GM06990 (cell line): ENCODE measurements around the gene NGEF.

Experiments used
- DNase-seq: peaks from one replicate; pipeline ENCODE4 v3.0.0-alpha.2; 2011; ENCODE audit not compliant: insufficient read length; ENCODE audit errors: extremely low read depth
- H3K27me3 ChIP-seq: replicated peaks from 2 replicates; pipeline ENCODE4 v1.6.0; 2011; ENCODE audit warnings: low read length; ENCODE audit not compliant: control insufficient read depth, insufficient read depth
- H3K36me3 ChIP-seq: 2 replicates; pipeline ENCODE4 v1.5.1; 2011; ENCODE audit warnings: low read length; ENCODE audit not compliant: control insufficient read depth, insufficient read depth
- H3K4me3 ChIP-seq: replicated peaks from 2 replicates; pipeline ENCODE4 v1.5.1; 2011; ENCODE audit warnings: low read depth, mild to moderate bottlenecking, control low read depth, low read length
- TF ChIP-seq, protein P1 (sequence below): IDR thresholded peaks from 2 replicates; pipeline ENCODE4 v1.5.1; 2011; ENCODE audit warnings: low read length, control low read depth, mild to moderate bottlenecking, inconsistent platforms; ENCODE audit not compliant: insufficient read depth, poor library complexity, severe bottlenecking

NGEF gene

DNA sequence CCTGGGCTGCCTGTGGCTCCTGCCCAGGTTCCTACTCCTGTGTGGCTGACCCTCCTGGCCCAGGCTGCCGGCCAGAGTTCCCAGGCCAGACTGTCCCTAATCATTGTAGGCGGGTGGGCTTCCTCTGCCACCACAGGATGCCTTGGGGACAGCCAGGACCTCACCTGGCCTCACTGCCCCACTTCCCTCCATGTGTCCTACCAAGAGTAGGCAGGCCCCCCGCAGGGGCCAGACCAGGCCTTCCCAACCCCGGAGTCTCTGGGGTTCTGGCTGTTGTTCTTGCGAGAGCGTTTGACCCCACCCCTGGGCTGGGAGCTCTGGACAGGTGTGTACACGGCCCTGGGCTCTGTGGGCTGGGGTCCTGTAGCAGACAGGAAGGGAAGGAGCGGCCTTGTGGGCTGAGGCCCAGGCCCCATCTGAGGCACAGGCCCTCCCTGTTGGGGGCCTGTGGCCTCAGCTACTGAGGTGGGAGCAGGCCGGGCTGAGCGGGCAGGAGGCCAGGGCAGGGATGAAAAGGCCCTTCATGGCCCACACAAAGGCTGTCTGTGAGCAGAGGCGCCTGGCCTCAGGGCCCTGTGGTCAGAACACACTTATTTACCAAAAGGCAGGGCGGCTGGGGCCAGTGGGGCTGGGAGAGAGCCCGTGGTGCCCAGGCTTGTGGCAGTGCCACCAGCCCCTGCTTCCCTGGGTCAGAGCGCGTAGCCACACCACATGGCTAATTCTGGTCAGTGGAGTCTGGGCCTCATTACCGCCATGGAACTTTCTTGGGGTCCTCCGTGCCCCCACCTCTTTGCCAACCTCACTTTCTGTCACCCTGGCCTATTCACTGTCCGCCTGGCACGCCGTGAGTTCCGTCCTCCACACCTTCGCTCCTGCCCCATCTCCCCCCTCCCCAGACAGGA, 141.0 kb downstream of the NGEF start:
- TF ChIP-seq, protein P1, sequence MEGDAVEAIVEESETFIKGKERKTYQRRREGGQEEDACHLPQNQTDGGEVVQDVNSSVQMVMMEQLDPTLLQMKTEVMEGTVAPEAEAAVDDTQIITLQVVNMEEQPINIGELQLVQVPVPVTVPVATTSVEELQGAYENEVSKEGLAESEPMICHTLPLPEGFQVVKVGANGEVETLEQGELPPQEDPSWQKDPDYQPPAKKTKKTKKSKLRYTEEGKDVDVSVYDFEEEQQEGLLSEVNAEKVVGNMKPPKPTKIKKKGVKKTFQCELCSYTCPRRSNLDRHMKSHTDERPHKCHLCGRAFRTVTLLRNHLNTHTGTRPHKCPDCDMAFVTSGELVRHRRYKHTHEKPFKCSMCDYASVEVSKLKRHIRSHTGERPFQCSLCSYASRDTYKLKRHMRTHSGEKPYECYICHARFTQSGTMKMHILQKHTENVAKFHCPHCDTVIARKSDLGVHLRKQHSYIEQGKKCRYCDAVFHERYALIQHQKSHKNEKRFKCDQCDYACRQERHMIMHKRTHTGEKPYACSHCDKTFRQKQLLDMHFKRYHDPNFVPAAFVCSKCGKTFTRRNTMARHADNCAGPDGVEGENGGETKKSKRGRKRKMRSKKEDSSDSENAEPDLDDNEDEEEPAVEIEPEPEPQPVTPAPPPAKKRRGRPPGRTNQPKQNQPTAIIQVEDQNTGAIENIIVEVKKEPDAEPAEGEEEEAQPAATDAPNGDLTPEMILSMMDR: no peak
- no peak overlapping the region for H3K4me3 ChIP-seq
- H3K36me3 ChIP-seq: no peaks in the 10 kb centered on the region; the same call in 1 of the 2 replicates
- DNase-seq: no peak
- no peaks in the 10 kb centered on the region for H3K27me3 ChIP-seq

DNA sequence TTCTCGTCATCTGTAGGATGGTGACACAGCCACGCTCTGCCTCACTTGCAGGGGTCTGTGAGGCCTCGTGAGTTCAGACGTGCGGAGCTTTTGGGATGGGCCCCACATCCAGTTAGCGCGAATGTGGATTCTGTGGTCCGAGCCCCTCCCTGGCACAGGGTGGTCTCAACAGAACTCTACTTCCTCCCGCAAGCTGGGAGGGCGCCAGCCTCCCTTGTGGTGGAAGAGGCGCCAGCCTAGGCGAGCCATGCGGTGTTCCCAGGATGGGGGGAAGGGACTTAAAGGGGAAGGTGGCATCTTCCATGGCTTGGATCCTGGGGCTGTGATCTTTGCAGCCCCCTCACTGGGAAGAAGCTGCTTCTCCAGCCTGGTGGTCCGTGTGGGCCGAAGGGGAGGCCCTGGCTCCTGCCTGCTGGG, 141.6 kb downstream of the NGEF start:
- no peak overlapping the region for H3K4me3 ChIP-seq
- no peaks in the 10 kb centered on the region for H3K27me3 ChIP-seq
- H3K36me3 ChIP-seq: no peaks in the 10 kb centered on the region; the same call in 1 of the 2 replicates
- DNase-seq: no peak
- TF ChIP-seq, protein P1: no peak

DNA sequence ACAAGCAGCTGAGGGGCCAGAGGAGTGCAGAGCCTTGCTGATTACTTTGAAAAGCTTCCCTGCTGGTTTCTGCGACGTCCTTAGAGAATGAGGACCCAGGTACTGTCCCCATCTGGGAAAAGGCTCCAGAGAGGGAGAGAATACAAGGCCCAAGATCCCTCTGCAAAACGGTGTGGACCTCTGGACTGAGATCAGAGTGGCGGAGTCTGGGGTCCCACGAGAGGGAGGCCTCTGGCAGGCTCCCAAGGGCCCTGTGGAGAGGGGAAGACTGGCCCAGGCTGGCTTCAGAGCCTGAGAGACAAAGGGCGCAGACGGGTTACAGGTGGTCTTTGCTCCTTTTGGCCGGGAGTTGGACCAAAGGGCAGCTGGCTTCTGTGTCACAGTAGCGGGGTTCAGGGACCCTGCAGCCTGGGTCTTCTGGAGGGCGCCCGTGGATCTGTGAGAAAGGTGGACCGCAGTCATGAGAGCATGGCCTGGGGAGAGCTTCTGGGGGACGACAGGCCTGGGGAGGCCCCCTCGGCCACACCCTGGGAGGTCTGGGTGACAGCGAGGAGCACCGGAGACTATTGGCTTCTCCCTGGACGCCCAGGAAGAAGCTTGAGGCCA, 142.2 kb downstream of the NGEF start:
- DNase-seq: no peak

DNA sequence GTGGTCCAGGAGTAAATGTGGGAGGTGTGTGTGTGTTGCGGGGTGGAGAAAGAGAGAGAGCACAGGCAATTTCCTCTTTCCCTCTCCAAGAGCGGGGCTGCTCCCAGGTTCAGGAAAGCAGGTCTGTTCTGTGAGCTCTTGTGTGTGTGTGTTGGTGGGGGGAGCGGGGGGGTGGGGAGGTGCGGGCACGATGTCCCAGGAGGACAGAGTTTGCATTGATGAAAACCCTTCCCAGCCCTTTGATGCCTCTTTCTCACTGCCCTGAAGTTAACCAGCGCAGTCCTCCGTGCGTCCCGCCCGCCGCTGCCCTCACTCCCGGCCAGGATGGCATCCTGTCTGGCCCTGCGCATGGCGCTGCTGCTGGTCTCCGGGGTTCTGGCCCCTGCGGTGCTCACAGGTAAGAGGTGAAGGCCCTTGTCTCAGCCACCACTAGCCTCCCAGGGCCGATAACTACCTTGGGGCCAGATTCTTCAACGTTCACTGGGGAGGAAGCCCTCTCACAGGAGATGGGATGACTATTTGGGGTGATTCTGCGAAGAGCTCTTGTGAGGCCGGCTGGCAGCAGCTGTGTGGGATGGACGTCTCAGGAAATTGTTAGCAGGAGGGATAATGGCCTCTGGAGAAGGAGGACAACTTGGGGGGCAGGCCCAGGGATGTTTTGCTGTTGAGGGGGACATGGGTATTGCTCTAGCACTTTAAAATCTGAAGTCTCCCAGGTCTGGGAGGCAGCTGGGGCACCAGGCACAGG, 142.9 kb downstream of the NGEF start, which contains the start of gene SNORC:
Gene SNORC (plus strand): TSS at position 247 of the 748 bp plus-strand sequence. CDS start 78 bp downstream, at position 325.
- H3K27me3 ChIP-seq: no peaks in the 10 kb centered on the region
- DNase-seq: no peak
- H3K4me3 ChIP-seq: no peak within 1 kb of the TSS
- no peaks in the 10 kb centered on the region; the same call in 1 of the 2 replicates for H3K36me3 ChIP-seq
- TF ChIP-seq, protein P1: no peak

More for the DNA sequence above, 142.2 kb downstream of the NGEF start:
- TF ChIP-seq, protein P1: no peak
- Histone ChIP-seq H3K4me3 (no peak overlapping the region), H3K27me3 (no peaks in the 10 kb centered on the region), H3K36me3 (no peaks in the 10 kb centered on the region; the same call in 1 of the 2 replicates)

DNA sequence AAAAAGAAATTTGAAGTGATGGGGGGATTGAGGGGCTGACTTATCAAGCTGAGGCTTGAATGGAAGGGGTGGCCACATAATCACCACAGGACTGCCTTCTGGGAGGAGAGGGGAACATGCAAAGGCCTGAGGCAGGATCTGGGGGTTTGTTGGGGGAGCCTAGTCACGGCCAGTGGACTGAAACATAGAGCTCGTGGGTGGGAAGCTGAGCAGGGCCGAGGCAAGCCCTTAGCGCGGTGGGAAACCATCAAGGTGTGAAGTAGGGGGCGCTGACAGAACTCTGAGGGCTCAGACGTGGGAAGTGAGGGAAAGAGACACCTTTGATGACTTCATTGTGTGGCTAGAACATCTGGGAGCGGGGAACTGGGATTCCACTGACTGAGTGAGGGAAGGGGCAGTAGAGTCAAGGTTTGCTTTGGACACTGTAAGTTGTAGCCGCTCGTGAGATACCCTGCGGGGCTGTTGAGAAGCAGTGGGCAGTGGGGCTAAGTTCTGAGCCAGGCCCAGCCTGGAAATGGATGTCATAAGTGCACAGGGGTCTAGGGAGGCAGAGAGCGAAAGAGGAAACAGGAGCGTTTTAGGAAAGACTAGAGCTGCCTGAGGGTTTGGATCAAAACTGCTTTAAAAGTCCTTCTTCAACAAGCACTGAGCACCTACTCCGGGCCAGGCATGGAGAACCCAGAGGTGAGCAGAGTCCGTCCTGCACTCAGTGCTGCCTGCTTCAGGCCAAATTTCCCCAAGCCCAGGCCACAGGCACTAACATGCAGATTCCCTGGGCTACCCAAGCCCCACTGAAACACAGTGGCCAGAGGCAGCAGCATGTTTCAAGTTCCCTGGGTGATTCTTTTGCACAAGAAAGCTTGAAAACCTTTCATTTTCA, 143.7 kb downstream of the NGEF start:
- no peak for DNase-seq
- H3K27me3 ChIP-seq: no peaks in the 10 kb centered on the region
- TF ChIP-seq, protein P1: no peak
- H3K4me3 ChIP-seq: no peak overlapping the region
- no peaks in the 10 kb centered on the region; the same call in 1 of the 2 replicates for H3K36me3 ChIP-seq
